Activated gamma-delta T cell treated with Interleukin-2 at 50 U/mL for 16 hours (primary cell): ENCODE data around the gene MAP3K21.

Experiments used
- DNase-seq: peaks from one replicate; pipeline ENCODE4 v3.0.0-alpha.2; 2020

Gene MAP3K21

GRCh38 chr1:233326811-233327650 lies 493 bp upstream of the MAP3K21 start:
- peak; percentile 83 for DNase-seq

DNA sequence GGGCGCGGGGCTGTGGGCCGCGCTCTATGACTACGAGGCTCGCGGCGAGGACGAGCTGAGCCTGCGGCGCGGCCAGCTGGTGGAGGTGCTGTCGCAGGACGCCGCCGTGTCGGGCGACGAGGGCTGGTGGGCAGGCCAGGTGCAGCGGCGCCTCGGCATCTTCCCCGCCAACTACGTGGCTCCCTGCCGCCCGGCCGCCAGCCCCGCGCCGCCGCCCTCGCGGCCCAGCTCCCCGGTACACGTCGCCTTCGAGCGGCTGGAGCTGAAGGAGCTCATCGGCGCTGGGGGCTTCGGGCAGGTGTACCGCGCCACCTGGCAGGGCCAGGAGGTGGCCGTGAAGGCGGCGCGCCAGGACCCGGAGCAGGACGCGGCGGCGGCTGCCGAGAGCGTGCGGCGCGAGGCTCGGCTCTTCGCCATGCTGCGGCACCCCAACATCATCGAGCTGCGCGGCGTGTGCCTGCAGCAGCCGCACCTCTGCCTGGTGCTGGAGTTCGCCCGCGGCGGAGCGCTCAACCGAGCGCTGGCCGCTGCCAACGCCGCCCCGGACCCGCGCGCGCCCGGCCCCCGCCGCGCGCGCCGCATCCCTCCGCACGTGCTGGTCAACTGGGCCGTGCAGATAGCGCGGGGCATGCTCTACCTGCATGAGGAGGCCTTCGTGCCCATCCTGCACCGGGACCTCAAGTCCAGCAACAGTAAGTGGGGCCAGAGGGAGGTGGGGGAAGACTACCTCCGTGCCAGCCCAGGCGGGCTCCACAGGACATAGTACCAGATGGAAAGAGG lies 808 bp downstream of the MAP3K21 start:
- peak; percentile 7 for DNase-seq

- DNase-seq = no peak
These were observed 4.4 kb downstream of the MAP3K21 start for GRCh38 chr1:233331676-233332519.

GRCh38 chr1:233333086-233333485 lies 5.6 kb downstream of the MAP3K21 start:
- no peak for DNase-seq

DNA sequence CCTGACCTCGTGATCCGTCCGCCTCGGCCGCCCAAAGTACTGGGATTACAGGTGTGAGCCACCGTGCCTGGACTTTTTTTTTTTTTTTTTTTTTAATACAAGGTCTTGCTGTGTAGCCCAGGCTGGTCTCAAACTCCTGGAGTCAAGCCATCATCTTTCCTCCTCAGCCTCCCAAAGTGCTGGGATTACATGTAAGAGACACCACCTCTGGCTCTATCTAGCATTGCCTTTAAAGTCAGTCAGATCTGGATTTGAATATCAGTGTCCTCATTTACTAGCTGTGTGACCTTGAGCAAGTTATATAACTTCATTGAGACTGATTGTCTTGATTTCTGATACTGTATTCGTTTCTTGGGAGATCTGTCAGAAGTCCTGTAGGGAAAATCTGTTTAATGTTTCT lies 6.6 kb downstream of the MAP3K21 start:
- DNase-seq = no peak

- DNase-seq = no peak
These were observed 9.3 kb downstream of the MAP3K21 start for GRCh38 chr1:233336554-233337456.

GRCh38 chr1:233337505-233337904 lies 10.0 kb downstream of the MAP3K21 start:
- DNase-seq = no peak

DNA sequence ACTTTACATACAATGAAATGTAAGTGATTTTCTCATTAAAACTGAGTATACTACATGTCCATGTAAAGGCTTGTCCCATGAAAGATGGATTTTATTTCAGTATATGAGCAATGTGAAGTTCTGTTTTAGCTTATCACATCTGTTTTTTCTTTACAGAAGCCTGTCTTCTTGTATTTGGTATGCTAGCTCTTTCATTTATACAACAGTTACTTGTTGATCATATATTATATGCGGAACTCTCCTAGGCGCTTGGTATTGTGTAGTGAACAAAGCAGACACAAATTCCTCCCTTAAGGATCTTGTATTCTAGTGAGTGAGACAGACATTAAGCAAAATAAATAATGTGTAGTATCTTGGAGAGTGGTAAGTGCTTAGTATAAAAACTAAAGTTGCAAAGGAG lies 10.6 kb downstream of the MAP3K21 start:
- DNase-seq = no peak

DNA sequence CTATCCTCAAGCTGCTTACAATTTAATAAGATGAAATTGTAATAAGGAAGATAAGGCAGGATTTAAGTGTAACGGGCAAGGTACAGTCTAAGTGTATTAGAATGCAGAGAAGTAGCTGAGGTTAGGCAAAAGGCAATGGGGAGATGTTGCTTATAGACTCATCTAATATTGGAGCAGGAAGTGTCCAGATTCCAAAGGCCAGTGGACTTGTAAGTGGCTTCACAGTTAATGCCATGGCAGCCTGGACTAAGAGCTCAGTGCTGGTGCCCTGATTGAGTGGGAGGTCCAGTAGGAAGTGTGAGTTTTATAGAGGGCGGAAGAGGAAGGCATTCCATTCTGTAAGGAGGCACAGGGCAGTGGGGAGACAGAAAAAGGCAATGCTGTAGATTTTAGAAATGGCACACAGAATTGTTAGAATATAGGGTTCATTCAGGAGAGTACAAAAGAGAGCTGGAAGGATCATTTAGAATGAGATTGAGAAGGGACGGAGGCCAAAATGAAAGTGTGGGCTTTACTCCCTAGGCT lies 12.6 kb downstream of the MAP3K21 start:
- DNase-seq = no peak

DNA sequence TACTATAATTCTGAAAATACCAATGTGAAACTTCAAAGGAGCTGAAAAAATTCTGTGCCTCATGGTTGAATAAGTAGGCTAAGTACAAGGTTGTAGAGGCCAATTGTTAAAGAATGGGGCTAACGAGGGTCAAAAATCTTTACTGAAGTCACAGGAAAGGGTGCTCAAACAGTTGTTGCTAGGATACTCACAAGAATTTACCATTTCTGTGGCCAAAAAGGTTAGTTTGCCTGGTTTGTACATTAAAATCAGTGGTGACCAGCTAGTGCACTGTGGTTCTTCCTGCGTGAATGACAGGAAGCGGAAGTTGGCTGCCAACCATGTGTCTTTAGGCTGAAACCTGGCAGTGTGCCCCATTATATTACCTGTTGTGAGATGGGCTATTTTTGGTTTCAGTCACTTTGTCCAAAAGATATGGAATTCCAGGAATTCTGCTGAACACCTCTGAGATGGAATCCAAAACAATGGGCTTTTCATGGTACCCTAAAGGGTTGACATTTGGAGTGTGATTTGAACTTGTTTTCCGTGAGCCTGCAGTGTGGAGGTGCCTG lies 13.5 kb downstream of the MAP3K21 start:
- no peak for DNase-seq

DNA sequence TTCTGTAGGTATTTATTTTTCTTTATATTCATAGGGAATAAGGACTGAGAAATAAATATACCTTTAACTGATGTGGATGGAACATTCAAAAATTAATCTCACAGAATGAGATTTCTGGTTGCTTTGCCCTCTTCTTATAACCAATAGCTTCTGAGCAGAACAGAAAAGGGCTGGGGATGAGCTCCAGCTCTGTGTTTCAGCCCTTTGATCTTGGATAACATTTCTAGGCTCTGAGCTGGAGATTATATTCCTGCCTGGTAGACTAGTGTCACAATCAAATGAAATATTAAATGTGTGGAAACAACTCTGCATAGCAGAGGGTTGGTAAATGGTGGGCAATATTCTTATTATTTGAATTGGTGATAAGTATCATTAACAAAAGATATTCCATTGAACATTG lies 14.6 kb downstream of the MAP3K21 start:
- DNase-seq = no peak

- DNase-seq = no peak
These were observed 15.7 kb downstream of the MAP3K21 start for GRCh38 chr1:233343262-233343661.

DNA sequence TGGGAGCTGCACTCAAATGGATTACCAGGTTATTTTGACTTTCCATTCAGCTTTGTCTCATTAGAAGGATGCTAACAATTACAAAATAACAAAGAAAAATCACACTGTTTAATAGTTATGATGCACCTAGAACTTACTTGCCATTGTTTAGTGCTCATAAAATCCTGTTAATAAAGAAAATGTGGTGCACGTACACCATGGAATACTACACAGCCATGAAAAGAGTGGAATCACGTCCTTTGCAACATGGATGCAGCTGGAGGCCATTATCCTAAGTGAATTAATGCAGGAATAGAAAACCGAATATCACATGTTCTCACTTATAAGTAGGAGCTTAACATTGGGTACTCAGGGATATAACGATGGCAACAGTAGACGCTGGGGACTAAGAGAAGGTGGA lies 19.8 kb downstream of the MAP3K21 start:
- no peak for DNase-seq

GRCh38 chr1:233349137-233349536 lies 21.6 kb downstream of the MAP3K21 start:
- DNase-seq = no peak

GRCh38 chr1:233354983-233355382 lies 27.5 kb downstream of the MAP3K21 start:
- no peak for DNase-seq

DNA sequence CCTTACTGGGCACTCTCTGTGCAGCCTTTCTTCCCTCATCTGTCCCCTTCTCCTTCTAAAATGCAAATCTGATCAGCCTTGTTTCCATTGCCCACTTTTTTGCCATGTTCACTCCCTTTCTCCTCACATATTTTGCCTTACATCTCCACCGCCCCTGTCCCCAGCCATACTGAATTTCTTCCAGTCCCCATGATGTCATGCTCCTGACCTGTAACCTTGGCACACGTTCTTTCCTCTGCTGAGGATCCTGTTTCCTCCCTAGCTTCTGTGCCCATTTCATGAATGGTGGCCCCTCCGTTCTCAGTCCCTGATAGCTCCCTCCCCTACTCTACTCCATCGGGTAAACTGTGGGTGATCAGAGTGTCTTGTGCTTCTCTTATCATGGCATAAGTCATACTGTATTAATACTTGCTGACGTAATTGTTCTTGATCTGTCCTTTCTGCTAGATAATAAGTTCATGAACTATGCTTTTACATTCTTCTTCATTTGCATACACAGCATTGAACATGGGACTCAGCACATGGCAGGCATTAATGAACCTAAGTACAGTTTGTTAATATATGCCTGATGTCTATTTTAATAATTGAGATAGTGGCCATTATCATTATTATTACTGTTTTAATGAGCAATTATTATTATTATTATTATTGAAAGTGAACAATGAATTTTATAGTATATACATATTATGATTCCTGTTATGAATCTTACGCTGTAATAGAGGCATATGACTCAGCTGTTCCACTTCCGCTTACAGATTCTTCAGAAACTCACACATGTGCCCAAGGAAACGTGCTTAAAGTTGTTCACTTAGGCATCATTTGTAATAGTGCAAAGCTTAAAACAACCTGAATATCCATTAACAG lies 28.5 kb downstream of the MAP3K21 start:
- DNase-seq = no peak

GRCh38 chr1:233356705-233356987 lies 29.1 kb downstream of the MAP3K21 start:
- no peak for DNase-seq

DNA sequence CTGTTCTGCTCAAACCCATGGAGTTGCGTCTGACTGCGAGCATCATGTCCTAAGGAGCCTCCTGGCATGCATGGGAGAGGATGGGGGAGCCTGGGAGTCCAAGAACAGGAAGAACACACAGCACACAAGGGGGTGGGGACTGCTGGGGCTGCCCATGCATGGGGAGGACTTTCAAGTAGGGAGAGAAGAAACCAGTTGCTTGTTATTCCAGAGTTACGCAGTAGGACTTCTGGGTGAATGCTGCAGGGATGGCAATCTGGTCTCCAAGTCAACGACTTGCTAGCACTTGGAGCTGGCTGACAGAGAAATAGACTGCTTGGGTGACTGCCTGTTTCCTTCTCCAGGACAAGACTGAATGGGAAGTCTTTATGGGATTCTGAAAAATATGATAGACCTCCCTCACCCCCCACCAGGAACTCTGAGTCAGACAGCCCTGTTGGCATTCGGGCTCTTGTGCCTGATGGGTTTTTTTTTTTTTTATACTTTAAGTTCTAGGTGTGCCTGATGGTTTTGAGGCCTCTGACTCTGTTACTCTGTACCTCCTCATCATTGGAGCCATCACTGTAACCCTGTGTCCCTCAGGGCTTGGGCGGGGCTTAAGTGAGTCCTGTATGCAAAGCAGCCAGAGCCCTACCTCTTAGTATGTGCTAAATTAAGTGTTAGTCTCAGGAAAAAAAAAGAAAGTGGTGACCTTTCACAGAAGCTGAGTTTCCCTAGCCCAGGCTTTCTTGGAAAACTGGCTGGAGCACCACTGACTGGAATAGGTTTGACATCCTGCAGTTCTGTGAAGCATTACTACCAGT lies 30.3 kb downstream of the MAP3K21 start:
- DNase-seq = no peak

GRCh38 chr1:233359431-233359830 lies 31.9 kb downstream of the MAP3K21 start:
- no peak for DNase-seq

DNA sequence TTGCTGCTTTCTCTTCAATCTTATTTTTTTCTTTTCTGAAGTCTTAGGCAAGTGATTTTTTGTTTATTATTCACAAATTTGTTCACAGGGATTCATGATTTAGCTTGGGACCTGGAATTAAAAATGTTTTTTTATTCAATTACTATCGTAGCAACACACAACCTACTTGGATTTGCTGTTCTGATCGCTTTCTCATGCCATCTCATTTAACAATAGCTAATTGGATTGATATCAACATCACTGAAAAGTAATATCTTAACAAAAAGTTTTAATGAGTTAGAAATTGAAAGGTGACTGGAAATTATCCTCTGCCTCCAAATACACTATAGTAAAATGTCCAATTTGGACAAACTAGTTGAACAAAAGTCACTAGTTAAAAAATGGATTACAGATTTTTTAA lies 32.4 kb downstream of the MAP3K21 start:
- no peak for DNase-seq
